Measurements from ENCODE around the gene CUEDC2. TPM values are rescaled to one million over a fixed set of nuclear protein-coding genes. Genes with fewer than 3 reads are reported as not detected.

CUEDC2 gene
- total and polyA plus RNA-seq, 4 donors, result 14.4 to 36.1 (median 24.1) TPM

- peak; percentile 25 for TF ChIP-seq REST (IDR thresholded peaks at IDR 0.05)
These were observed 36.7 kb downstream of the CUEDC2 start, which contains the start of gene NFKB2 (continued) for GRCh38 chr10:102395400-102396316.

GRCh38 chr10:102394801-102395399 is 37.5 kb downstream of the CUEDC2 start:
- DNase-seq (ENCODE audit: low spot score), result peak; percentile 43
- Histone ChIP-seq H3K27ac (ENCODE audit: low read depth in 1 of 2, low read length in 2 of 2) (peak overlapping the region; percentile 96 to 99), H3K9me3 (ENCODE audit: control insufficient read depth in 4 of 4, low read length in 3 of 4) (no peaks in the 10 kb centered on the region), H3K9ac (ENCODE audit: low read depth in 1 of 2, low read length in 2 of 2) (peak overlapping the region; percentile 67 to 82), H3K4me3 (ENCODE audit: low read depth in 1 of 3, low read length in 3 of 3) (peak overlapping the region; percentile 84 to 92 (median 87)), H3K36me3 (ENCODE audit: control insufficient read depth in 4 of 4, insufficient read depth in 3 of 4, low read depth in 1 of 4, low read length in 3 of 4) (peaks cover 0 to 8% (median 1%) of the 10 kb centered on the region in 4 donors), H3K27me3 (ENCODE audit: control insufficient read depth in 4 of 4, insufficient read depth in 4 of 4, low read length in 3 of 4) (no peaks in the 10 kb centered on the region), H3K4me1 (ENCODE audit: control insufficient read depth in 4 of 4, insufficient read depth in 4 of 4, low read length in 3 of 4) (peaks cover 11 to 37% (median 17%) of the 10 kb centered on the region in 4 donors)
- TF ChIP-seq GABPA (IDR thresholded peaks at IDR 0.05 in 1 of 2, conservative IDR thresholded peaks at IDR 0.05 in 1 of 2), result no peak
- no peak for TF ChIP-seq CTCF (IDR thresholded peaks at IDR 0.05; ENCODE audit: low read depth, low read length, missing input control)
- no peak for TF ChIP-seq EGR1 (IDR thresholded peaks at IDR 0.05; ENCODE audit: low read depth in 2 of 2)
- TF ChIP-seq SP1 (IDR thresholded peaks at IDR 0.05), result no peak
- TF ChIP-seq FOXA2 (IDR thresholded peaks at IDR 0.05), result no peak
- WGBS, result under 1% methylated on average over 35 of the region's 35 CpGs

- H3K9ac ChIP-seq (ENCODE audit: low read depth in 1 of 2, low read length in 2 of 2), result peak overlapping the region; percentile 57 to 82
- H3K27me3 ChIP-seq (ENCODE audit: control insufficient read depth in 4 of 4, insufficient read depth in 4 of 4, low read length in 3 of 4), result no peaks in the 10 kb centered on the region
- peaks cover 11 to 30% (median 15%) of the 10 kb centered on the region in 4 donors for H3K4me1 ChIP-seq (ENCODE audit: control insufficient read depth in 4 of 4, insufficient read depth in 4 of 4, low read length in 3 of 4)
- WGBS, result under 1% methylated on average over 71 of the region's 71 CpGs
- peak overlapping the region; percentile 96 to 99 for H3K27ac ChIP-seq (ENCODE audit: low read depth in 1 of 2, low read length in 2 of 2)
- no peaks in the 10 kb centered on the region for H3K9me3 ChIP-seq (ENCODE audit: control insufficient read depth in 4 of 4, low read length in 3 of 4)
- peaks cover 0 to 8% (median 1%) of the 10 kb centered on the region in 4 donors for H3K36me3 ChIP-seq (ENCODE audit: control insufficient read depth in 4 of 4, insufficient read depth in 3 of 4, low read depth in 1 of 4, low read length in 3 of 4)
- DNase-seq (ENCODE audit: low spot score), result peak; percentile 90
- peak overlapping the region; percentile 84 to 92 (median 87) for H3K4me3 ChIP-seq (ENCODE audit: low read depth in 1 of 3, low read length in 3 of 3)
- TF ChIP-seq YY1 (IDR thresholded peaks at IDR 0.05) (peak; percentile 80), EGR1 (IDR thresholded peaks at IDR 0.05; ENCODE audit: low read depth in 2 of 2) (peak; percentile 66 to 78), CTCF (IDR thresholded peaks at IDR 0.05; ENCODE audit: low read depth, low read length, missing input control) (no peak), MAX (IDR thresholded peaks at IDR 0.05) (peak; percentile 71), HNF4G (IDR thresholded peaks at IDR 0.05) (no peak), TAF1 (conservative IDR thresholded peaks at IDR 0.05) (peak; percentile 83), NR2F2 (IDR thresholded peaks at IDR 0.05) (peak; percentile 52), HNF4A (conservative IDR thresholded peaks at IDR 0.05) (peak; percentile 5 to 12), SP1 (IDR thresholded peaks at IDR 0.05) (peak; percentile 66), REST (IDR thresholded peaks at IDR 0.05) (peak; percentile 53), ATF3 (IDR thresholded peaks at IDR 0.05) (no peak)
These were observed 38.1 kb downstream of the CUEDC2 start for GRCh38 chr10:102394079-102394800.

Measured in liver (tissue), 9 donors.